ENCODE data around the gene PRKCD.

- TF ChIP-seq CTCF (conservative IDR thresholded peaks at IDR 0.05 in 1 of 2, IDR thresholded peaks at IDR 0.05 in 1 of 2; ENCODE audit: extremely low read depth in 1 of 2, insufficient read depth in 1 of 2, low read depth in 1 of 2, low read length in 2 of 2), result no peak
- TF ChIP-seq EZH2 (IDR thresholded peaks at IDR 0.05; ENCODE audit: borderline replicate concordance, low read length), result no peak
These were observed 65.3 kb downstream of the PRKCD start for GRCh38 chr3:53226142-53226840.

Data from mammary epithelial cell (primary cell).